ENCODE data around the gene AKT3.

Gene AKT3

GRCh38 chr1:243553090-243553489 lies 297.0 kb downstream of the AKT3 start:
- DNase-seq, result no peak
- intact Hi-C loops (cut with DNase I), result no loop called here

- no peak for DNase-seq
- intact Hi-C loops (cut with DNase I), result no loop called here
These were observed 299.8 kb downstream of the AKT3 start for GRCh38 chr1:243550276-243550675.

- intact Hi-C loops (cut with DNase I), result no loop called here
- DNase-seq, result no peak
These were observed 300.3 kb downstream of the AKT3 start for GRCh38 chr1:243549791-243550190.

GRCh38 chr1:243549108-243549507 lies 300.9 kb downstream of the AKT3 start:
- DNase-seq, result no peak
- intact Hi-C loops (cut with DNase I), result no loop called here

- intact Hi-C loops (cut with DNase I), result no loop called here
- no peak for DNase-seq
These were observed 301.5 kb downstream of the AKT3 start for GRCh38 chr1:243548516-243548915.

- intact Hi-C loops (cut with DNase I), result no loop called here
- DNase-seq, result no peak
These were observed 302.2 kb downstream of the AKT3 start for GRCh38 chr1:243547891-243548290.

GRCh38 chr1:243546457-243546856 lies 303.6 kb downstream of the AKT3 start:
- intact Hi-C loops (cut with DNase I), result no loop called here
- DNase-seq, result no peak

- DNase-seq, result no peak
- intact Hi-C loops (cut with DNase I), result no loop called here
These were observed 306.5 kb downstream of the AKT3 start for GRCh38 chr1:243543501-243543900.

GRCh38 chr1:243542739-243543415 lies 307.2 kb downstream of the AKT3 start:
- intact Hi-C loops (cut with DNase I), result no loop called here
- peak in 1 of 42 donors; percentile 47 for DNase-seq

- DNase-seq, result no peak
- intact Hi-C loops (cut with DNase I), result no loop called here
These were observed 310.4 kb downstream of the AKT3 start for GRCh38 chr1:243539636-243540035.

GRCh38 chr1:243535014-243535413 lies 315.0 kb downstream of the AKT3 start:
- intact Hi-C loops (cut with DNase I), result no loop called here
- DNase-seq, result no peak

- DNase-seq, result no peak
- intact Hi-C loops (cut with DNase I), result no loop called here
These were observed 320.5 kb downstream of the AKT3 start for GRCh38 chr1:243529512-243529911.

GRCh38 chr1:243528459-243529121 lies 321.5 kb downstream of the AKT3 start:
- intact Hi-C loops (cut with DNase I), result no loop called here
- DNase-seq, result no peak

GRCh38 chr1:243526180-243526579 lies 323.9 kb downstream of the AKT3 start:
- intact Hi-C loops (cut with DNase I), result no loop called here
- no peak for DNase-seq

- intact Hi-C loops (cut with DNase I), result no loop called here
- DNase-seq, result no peak
These were observed 325.0 kb downstream of the AKT3 start for GRCh38 chr1:243525085-243525487.

- intact Hi-C loops (cut with DNase I), result no loop called here
- no peak for DNase-seq
These were observed 326.3 kb downstream of the AKT3 start for GRCh38 chr1:243523766-243524165.

GRCh38 chr1:243520831-243521230 lies 329.2 kb downstream of the AKT3 start:
- intact Hi-C loops (cut with DNase I), result no loop called here
- DNase-seq, result no peak

GRCh38 chr1:243514927-243515326 lies 335.1 kb downstream of the AKT3 start:
- DNase-seq, result no peak
- intact Hi-C loops (cut with DNase I), result no loop called here

GRCh38 chr1:243513726-243514491 lies 336.1 kb downstream of the AKT3 start:
- intact Hi-C loops (cut with DNase I), result no loop called here
- no peak for DNase-seq

GRCh38 chr1:243510928-243511327 lies 339.1 kb downstream of the AKT3 start:
- DNase-seq, result no peak
- intact Hi-C loops (cut with DNase I), result no loop called here

All from head of caudate nucleus (tissue), 42 donors.